Bronchial epithelial cell (primary cell): ENCODE measurements around the gene PRMT7. TPM values are rescaled to one million over a fixed set of nuclear protein-coding genes. Genes with fewer than 3 reads are reported as not detected.
A peak's percentile ranks its signal among the peaks of the same experiment; 100 is the strongest.

Experiments used
- DNase-seq: peaks from one replicate; pipeline ENCODE4 v3.0.0-alpha.2; 2010; ENCODE audit warnings: low read depth
- FAIRE-seq: peaks from 2 replicates; lab custom pipeline; 2011; peaks lifted over from hg19 to GRCh38; lab: Jason Lieb, UNC
- H3K27me3 ChIP-seq: 2 replicates; pipeline ENCODE4 v1.5.1; 2011; ENCODE audit warnings: low read length; ENCODE audit not compliant: control insufficient read depth, insufficient read depth
- H3K36me3 ChIP-seq: 2 replicates; pipeline ENCODE4 v1.5.1; 2011; ENCODE audit warnings: low read length; ENCODE audit not compliant: control insufficient read depth, insufficient read depth
- H3K4me3 ChIP-seq: 2 replicates; pipeline ENCODE4 v1.5.1; 2011; ENCODE audit warnings: mild to moderate bottlenecking, low read depth, low read length, control low read depth
- total RNA-seq: library from RNA; depleted of rRNA; stranded (reverse); fragments of >200 nt; gene quantifications from 2 replicates; pipeline ENCODE4 v1.2.1, GENCODE V29; 2014
- TF ChIP-seq, protein P1 (sequence below): IDR thresholded peaks from 2 replicates; pipeline ENCODE4 v1.5.1; 2011; ENCODE audit warnings: mild to moderate bottlenecking, moderate library complexity, low read length, control low read depth, inconsistent platforms; ENCODE audit not compliant: insufficient read depth, severe bottlenecking

Gene PRMT7
- total RNA-seq, 1 donor from 2014 or later = 36.9 TPM

DNA sequence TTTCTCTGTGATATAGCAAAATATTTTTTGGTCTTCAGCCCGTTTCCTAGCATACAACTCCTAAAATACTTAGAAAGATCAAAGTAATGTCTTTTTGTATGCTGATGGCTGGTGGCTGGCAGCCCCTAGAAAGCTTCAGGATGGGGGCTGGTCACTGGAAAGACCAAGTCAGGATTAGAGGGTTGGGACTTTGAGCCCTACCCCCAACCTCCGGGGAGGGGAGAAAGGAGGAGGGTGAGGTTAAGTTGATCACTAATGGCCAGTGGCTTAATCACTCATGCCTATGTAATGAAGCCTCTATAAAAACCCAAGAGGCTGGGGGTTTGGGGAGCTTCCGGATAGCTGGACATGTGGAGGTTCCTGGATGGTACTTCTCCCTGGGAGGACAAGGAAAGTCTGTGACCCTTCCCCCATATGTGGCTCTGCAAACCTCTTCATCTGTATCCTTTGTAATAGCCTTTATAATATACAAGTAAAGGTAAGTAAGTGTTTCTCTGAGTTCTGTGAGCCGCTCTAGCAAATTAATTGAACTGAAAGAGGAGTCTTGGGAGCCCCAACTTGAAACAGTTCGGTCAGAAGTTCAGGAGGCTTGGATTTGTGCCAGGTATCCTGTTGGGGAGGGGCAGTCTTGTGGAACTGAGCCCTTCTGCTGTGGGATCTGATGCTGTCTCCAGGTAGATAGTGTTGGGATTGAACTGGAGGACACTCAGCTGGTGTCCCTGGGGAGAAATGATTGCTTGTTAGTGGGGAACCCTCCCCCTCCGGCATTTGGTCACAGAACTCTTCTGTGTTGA, 43.0 kb upstream of the PRMT7 start:
- FAIRE-seq = no peak

GRCh38 chr16:68269793-68270192, 41.0 kb upstream of the PRMT7 start:
- FAIRE-seq = no peak

More for the DNA sequence above, 43.0 kb upstream of the PRMT7 start:
- H3K4me3 ChIP-seq = no peak overlapping the region
- DNase-seq = no peak
- no peaks in the 10 kb centered on the region for H3K27me3 ChIP-seq
- peaks cover 2% of the 10 kb centered on the region for H3K36me3 ChIP-seq
- TF ChIP-seq, protein P1, sequence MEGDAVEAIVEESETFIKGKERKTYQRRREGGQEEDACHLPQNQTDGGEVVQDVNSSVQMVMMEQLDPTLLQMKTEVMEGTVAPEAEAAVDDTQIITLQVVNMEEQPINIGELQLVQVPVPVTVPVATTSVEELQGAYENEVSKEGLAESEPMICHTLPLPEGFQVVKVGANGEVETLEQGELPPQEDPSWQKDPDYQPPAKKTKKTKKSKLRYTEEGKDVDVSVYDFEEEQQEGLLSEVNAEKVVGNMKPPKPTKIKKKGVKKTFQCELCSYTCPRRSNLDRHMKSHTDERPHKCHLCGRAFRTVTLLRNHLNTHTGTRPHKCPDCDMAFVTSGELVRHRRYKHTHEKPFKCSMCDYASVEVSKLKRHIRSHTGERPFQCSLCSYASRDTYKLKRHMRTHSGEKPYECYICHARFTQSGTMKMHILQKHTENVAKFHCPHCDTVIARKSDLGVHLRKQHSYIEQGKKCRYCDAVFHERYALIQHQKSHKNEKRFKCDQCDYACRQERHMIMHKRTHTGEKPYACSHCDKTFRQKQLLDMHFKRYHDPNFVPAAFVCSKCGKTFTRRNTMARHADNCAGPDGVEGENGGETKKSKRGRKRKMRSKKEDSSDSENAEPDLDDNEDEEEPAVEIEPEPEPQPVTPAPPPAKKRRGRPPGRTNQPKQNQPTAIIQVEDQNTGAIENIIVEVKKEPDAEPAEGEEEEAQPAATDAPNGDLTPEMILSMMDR = no peak

GRCh38 chr16:68270353-68270752, 40.5 kb upstream of the PRMT7 start:
- peaks cover 6% of the 10 kb centered on the region for H3K36me3 ChIP-seq

More at GRCh38 chr16:68269793-68270192, 41.0 kb upstream of the PRMT7 start:
- Histone ChIP-seq H3K27me3 (no peaks in the 10 kb centered on the region), H3K36me3 (peaks cover 4% of the 10 kb centered on the region), H3K4me3 (no peak overlapping the region)
- TF ChIP-seq, protein P1 = no peak
- no peak for DNase-seq

DNA sequence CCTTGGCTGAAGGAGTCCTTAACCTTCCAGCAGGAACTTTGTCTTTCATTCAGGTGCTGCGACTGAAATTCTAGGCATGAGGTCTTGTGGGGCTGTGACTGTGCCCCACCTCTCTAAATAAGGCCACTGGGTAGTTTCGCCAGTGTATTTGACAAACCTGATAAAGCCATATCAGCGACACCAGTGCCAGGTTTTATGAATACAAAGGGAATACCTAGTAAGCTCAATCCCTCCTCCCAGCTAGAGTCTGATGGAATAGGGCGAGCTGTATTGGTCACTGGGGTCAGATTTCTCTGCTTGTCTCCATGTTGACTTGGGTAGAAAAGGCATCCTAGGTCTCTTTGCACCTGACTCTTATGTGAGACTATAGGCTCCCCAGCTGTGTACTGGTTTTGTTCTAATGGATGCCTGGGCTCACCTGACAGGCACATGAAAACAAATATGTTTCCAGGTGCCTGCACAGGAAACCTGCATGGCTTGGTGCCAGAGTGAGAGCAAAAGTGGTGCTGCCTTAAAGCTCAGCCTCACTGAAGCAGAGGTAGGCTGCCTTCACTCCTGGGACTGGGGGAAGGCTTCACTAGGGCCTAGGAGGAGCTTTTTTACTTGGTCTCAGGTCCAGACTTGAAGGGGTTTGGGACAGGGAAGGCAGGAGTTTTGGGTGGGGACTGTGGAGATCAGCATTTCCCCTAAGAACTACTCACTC, 38.2 kb upstream of the PRMT7 start:
- H3K4me3 ChIP-seq = no peak overlapping the region
- H3K36me3 ChIP-seq = peaks cover 6% of the 10 kb centered on the region
- no peaks in the 10 kb centered on the region for H3K27me3 ChIP-seq
- TF ChIP-seq, protein P1 = no peak
- FAIRE-seq = no peak
- DNase-seq = peak; percentile 36

More at GRCh38 chr16:68270353-68270752, 40.5 kb upstream of the PRMT7 start:
- no peak for DNase-seq
- Histone ChIP-seq H3K4me3 (no peak overlapping the region), H3K27me3 (no peaks in the 10 kb centered on the region)
- FAIRE-seq = no peak
- TF ChIP-seq, protein P1 = no peak

GRCh38 chr16:68273459-68273858, 37.4 kb upstream of the PRMT7 start:
- no peak overlapping the region for H3K4me3 ChIP-seq
- H3K36me3 ChIP-seq = peaks cover 4% of the 10 kb centered on the region
- H3K27me3 ChIP-seq = no peaks in the 10 kb centered on the region
- FAIRE-seq (no peak), DNase-seq (peak; percentile 29)
- TF ChIP-seq, protein P1 = no peak
